Stimulated activated CD4-positive, alpha-beta T cell treated with anti-CD3 and anti-CD28 coated beads, Interleukin-12 subunit alpha, Interleukin-12 subunit beta, amount 100 ng/mL, for 4 hours (primary cell): ENCODE data around the gene TBL3.

Experiments used
- DNase-seq: peaks from one replicate; pipeline ENCODE4 v3.0.0-alpha.2; 2020

Gene TBL3

GRCh38 chr16:1965396-1966001 is 6.4 kb upstream of the TBL3 start:
- DNase-seq, result no peak

DNA sequence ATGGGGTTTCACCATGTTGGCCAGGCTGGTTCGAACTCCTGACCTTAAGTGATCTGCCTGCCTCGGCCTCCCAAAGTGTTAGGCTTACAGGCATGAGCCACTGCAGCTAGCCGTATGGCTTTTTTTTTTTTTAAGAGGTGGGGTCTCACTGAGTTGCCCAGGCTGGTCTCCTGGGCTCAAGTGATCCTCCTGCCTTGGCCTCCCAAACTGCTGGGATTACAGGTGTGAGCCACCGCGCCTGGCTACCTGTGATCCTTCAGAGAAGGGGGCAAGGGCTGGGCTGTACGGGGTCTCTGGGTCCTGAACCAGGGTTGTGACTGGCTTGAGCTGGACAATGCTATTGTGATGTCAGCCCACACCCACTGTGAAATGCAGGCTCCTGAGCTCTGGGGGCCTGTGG is 5.4 kb upstream of the TBL3 start, which contains the start of gene RNF151:
Gene RNF151, plus strand, starts transcription at position 397 of the 400 bp plus-strand sequence. CDS start 26 bp downstream, outside the sequence.
- DNase-seq, result no peak

DNA sequence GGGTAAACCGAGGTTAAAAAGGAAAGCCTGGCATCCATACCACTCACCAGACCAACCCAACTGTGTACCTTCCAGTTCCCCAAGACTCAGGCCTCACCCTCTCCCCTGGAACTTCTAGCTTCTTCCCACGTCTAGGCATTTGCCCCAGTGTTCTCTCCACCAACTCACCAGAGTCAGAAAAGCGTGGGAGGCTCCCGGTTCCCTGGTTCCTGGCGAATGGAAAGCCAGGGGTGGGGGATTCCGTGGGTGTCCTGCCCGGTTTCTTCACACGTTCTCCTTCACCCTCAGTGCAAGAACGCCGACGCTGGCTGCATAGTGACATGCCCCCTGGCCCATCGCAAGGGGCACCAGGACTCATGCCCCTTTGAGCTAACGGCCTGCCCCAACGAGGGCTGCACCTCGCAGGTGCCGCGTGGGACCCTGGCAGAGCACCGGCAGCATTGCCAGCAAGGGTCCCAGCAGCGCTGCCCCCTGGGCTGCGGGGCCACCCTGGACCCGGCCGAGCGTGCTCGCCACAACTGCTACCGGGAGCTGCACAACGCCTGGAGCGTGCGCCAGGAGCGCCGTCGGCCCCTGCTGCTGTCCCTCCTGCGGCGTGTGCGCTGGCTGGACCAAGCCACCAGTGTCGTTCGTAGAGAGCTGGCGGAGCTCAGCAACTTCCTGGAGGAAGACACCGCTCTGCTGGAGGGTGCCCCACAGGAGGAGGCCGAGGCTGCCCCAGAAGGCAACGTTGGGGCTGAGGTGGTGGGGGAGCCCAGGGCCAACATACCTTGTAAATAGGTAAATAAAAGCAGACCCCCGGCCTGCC is 3.5 kb upstream of the TBL3 start:
- DNase-seq, result no peak

DNA sequence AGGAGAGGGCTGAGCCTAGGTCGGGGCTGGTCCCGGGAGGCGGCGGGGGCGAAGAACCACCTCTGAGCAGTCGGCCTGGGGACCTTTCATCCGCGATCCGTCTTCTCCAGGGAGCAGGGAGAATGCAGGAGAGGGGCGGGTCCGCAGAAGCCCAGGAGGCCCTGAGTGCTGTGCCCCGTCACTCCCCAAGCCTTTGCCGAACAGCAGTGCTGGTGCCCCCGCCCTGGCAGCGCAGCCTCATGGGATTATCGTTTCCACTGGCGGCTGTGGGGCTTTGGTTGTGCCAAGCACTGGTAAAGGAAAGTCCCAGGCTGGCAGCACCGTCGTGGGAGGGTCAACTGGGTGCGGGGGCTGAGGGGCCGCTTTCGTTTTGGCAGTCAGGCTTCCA is 631 bp downstream of the TBL3 start:
- no peak for DNase-seq

DNA sequence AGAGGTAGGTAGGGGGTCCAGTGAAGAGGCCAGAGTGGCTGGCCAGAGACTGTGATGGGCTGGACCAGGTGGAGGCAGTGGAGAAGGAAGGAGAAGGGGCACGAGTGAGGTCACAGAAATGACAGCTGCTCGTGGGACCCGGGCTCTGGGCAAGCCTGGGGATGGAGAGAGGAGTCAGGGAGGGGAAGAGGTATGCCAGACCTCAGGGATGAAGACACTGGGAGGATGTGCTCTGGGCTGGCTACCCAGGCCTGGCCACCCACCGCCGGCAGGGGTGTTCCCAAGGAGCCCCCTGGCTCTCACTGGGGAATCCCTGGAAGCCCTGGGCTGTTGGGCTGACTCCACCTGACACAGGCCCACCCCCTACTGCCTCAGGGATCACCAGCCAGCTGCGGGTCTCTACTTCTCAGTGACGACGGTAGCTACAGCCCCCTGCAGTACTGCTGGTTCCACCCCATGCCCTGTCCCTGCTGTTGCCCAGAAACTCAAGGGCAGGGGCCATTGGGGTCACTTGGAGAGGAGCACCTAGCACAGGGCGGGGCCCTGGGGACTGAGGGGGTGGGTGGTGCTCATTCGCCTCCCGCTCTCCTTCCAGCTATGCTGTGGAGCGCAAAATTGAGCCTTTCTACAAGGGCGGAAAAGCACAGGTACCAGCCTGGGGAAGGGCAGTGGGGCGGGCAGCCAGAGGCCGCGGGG is 1.8 kb downstream of the TBL3 start:
- DNase-seq, result no peak

DNA sequence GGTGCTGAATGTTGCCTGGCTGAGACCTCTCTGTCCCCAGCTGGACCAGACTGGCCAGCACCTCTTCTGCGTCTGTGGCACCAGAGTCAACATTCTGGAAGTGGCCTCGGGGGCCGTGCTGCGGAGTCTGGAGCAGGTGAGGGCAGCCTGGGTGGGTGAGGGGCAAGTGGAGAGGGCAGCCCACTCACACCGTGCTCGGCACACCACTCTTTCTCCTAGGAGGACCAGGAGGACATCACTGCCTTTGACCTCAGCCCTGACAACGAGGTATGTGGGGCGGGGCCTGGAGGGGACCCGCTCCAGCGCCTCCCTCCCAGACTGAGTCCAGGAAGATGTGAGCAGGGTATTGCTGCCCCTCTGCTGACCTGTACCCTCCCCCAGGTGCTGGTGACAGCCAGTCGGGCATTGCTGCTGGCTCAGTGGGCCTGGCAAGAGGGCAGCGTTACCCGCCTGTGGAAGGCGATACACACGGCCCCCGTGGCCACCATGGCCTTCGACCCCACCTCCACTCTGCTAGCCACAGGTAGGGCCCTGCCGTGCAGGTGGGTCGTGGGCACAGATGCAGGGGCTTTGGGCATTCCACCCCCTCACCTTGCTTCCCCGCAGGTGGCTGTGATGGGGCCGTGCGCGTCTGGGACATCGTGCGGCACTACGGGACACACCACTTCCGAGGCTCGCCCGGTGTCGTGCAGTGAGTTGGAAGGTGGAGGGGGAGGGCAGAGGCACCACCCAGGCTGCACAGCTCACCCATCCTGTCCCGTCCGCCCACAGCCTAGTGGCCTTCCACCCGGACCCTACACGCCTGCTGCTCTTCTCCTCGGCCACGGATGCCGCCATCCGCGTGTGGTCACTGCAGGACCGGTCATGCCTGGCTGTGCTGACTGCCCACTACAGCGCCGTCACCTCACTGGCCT is 2.6 kb downstream of the TBL3 start:
- DNase-seq, result no peak

GRCh38 chr16:1975432-1976215 is 3.8 kb downstream of the TBL3 start:
- no peak for DNase-seq

- no peak for DNase-seq
Observed at GRCh38 chr16:1976216-1976520, 4.3 kb downstream of the TBL3 start.

- DNase-seq, result no peak
Observed at GRCh38 chr16:1976951-1977874, 5.4 kb downstream of the TBL3 start.

DNA sequence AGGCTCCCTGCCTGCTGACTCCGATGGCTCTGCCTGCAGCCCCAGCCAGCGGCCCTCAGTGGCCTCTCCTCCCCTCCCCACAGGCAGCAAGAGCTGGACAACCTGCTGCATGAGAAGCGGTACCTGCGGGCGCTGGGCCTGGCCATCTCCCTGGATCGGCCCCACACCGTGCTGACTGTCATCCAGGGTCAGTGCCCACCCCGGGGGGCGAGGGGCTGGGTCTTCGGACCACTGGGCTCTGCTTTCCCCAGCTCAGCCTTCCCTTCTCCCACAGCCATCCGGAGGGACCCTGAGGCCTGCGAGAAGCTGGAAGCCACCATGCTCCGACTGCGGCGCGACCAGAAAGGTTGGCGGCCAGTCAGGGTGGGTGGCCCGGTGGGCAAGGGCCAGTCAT is 6.0 kb downstream of the TBL3 start:
- no peak for DNase-seq

DNA sequence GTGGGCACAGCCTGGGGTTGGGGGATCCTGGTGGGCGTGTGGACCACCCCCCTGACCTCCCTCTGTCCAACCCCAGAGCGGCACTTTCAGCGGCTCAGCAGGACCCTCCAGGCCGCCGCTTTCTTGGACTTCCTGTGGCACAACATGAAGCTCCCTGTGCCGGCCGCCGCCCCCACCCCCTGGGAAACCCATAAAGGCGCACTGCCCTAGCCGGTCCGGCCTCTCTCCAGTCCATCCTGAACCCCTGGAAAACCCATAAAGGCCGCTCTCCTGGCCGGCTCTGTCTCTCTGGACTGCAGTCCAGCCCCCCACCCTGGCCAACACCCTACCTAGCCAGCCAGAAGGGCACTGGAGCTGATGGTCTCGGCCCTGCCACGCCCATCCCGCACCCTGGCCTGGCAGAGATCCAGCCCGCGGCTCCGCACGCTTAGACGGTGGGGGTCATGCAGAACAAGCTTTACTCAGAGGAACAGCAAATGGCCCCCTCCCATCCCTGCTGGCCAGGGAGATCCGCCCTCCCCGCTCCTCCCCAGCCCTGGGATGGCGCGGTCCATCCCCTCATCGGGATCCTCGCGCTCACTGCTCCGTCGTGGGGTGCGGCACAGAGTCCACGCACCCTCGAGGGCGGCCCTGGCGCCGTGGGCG is 6.7 kb downstream of the TBL3 start:
- no peak for DNase-seq

- DNase-seq, result peak; percentile 48
Observed at GRCh38 chr16:1979271-1980029, 7.6 kb downstream of the TBL3 start.

GRCh38 chr16:1980030-1980769 is 8.3 kb downstream of the TBL3 start:
- DNase-seq, result no peak

DNA sequence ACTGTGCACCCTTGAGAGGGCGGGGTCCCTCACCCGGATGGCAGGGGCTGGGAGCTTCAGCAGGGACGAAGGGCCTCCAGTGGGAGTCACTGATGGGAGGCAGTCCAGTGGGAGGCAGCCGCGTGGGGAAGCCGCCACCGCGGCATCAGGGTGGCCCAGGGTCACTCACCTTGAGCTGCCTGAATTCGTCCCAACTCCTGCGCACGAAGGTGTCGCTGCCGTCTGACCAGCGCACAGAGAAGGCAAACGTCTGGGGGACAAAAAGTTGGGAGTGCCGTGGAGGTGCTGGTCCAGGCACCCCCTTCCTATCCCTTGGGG is 8.9 kb downstream of the TBL3 start:
- no peak for DNase-seq

GRCh38 chr16:1981398-1981836 is 9.6 kb downstream of the TBL3 start, which contains the start of gene NOXO1:
NOXO1 (minus strand) TSS chr16:1981469; CDS start chr16:1981179, 290 bp downstream.
- no peak for DNase-seq

DNA sequence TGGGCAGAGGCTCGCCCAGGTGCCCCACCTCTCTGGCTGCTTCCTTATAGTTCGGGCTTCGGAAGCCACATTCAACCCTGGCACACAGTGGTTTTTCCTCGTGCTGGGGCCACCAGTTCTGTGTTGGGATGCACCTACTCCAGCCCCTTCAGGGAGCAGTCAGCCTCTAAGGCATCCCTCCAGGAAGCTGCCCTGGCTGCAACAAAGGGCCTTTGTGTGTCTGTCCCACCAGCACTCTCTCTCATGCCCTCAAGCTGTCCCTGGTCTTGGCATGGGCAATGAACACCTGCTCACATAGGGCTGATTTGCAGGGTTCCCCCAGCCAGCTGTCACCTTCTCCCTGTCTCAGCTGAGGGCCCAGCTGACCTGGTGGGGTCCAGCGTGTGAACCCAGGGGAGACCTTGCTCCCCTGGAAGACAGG is 10.2 kb downstream of the TBL3 start:
- no peak for DNase-seq

DNA sequence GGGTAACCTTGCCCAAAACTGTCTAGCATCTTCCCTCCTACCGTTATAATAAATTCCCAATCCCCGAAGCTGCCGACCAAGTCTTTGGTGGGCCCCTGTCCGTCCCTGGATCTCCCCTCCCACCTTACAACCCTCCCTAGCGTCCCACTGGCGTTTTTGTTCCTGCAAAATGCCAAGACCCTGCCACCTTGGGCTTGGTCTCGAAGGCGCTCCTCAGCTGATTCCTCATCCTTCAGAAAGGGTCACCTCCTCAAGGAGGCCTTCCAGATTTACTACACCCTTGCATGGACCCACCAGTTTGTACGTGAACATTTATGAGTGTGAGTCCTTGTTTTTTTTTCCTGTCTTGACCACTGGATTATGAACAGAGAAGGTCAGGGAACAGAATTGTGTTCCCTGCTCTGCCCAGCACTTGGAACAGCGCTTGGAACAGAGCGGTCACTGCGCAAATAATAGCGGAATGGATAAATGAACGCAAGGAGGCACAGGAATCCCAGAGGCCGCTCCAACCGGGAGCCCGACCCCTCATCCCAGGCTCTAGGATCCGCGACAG is 11.2 kb downstream of the TBL3 start:
- no peak for DNase-seq

- peak; percentile 69 for DNase-seq
Observed at GRCh38 chr16:1983544-1984346, 11.9 kb downstream of the TBL3 start, which contains the start of gene GFER. GFER (plus strand) TSS chr16:1984193; CDS start chr16:1984219, 26 bp downstream.
